SU-DHL-6 (cell line): ENCODE measurements around the gene PRPF18.

Experiments
- H2AFZ ChIP-seq: fragments of 200-600 bp; sonication (generic); 2 replicates; pipeline ENCODE4 v1.6.1; 2014; ENCODE audit warnings: low read depth, mild to moderate bottlenecking, moderate library complexity, mixed read lengths, antibody characterized with exemption, low read length; ENCODE audit not compliant: severe bottlenecking
- H3F3A ChIP-seq: fragments of 200-600 bp; shearing (Covaris generic); 2 replicates; pipeline ENCODE4 v1.6.0; 2016; ENCODE audit warnings: antibody characterized with exemption, mild to moderate bottlenecking; ENCODE audit not compliant: insufficient read depth
- H3K27ac ChIP-seq: fragments of 200-600 bp; sonication (generic); 2 replicates; pipeline ENCODE4 v1.5.1; 2016; ENCODE audit warnings: low read depth, mild to moderate bottlenecking, low read length, moderate library complexity, mixed read lengths
- H3K27me3 ChIP-seq: fragments of 200-600 bp; sonication (generic), shearing (Covaris generic); 2 replicates; pipeline ENCODE4 v1.6.0; 2014; ENCODE audit warnings: mild to moderate bottlenecking, low read length
- H3K36me3 ChIP-seq: fragments of 200-600 bp; sonication (generic); 2 replicates; pipeline ENCODE4 v1.6.1; 2014; ENCODE audit warnings: mild to moderate bottlenecking, low read length, mixed read lengths
- H3K4me2 ChIP-seq: fragments of 300-600, 200-600 bp; shearing (Covaris generic), sonication (generic); 2 replicates; pipeline ENCODE4 v1.6.0; 2014; ENCODE audit warnings: low read length, low read depth, mild to moderate bottlenecking; ENCODE audit not compliant: poor library complexity, severe bottlenecking
- H3K4me3 ChIP-seq: fragments of 200-600 bp; sonication (generic); 2 replicates; pipeline ENCODE4 v1.5.1; 2014; ENCODE audit warnings: antibody characterized with exemption, low read length, mild to moderate bottlenecking, mixed read lengths; ENCODE audit not compliant: insufficient read depth, poor library complexity, severe bottlenecking
- H3K79me2 ChIP-seq: fragments of 200-600 bp; sonication (generic); 2 replicates; pipeline ENCODE4 v1.6.1; 2014; ENCODE audit warnings: mild to moderate bottlenecking, low read length, moderate library complexity; ENCODE audit not compliant: insufficient read depth
- H3K9ac ChIP-seq: fragments of 200-600 bp; sonication (generic); 2 replicates; pipeline ENCODE4 v1.7.0; 2014; ENCODE audit warnings: mild to moderate bottlenecking, low read length
- H3K9me2 ChIP-seq: fragments of 200-600 bp; sonication (generic); replicated peaks from 2 replicates; pipeline ENCODE4 v1.6.1; 2014; ENCODE audit warnings: low read length; ENCODE audit not compliant: insufficient read depth
- H3K9me3 ChIP-seq: fragments of 200-600 bp; sonication (generic); 2 replicates; pipeline ENCODE4 v1.6.1; 2014; ENCODE audit warnings: low read length, mixed read lengths; ENCODE audit not compliant: insufficient read depth
- H4K20me1 ChIP-seq: fragments of 200-600 bp; sonication (generic); 2 replicates; pipeline ENCODE4 v1.6.1; 2014; ENCODE audit warnings: low read depth, mild to moderate bottlenecking, antibody characterized with exemption, low read length, moderate library complexity, mixed read lengths
- EZH2phosphoT487 ChIP-seq: fragments of 200-600 bp; sonication (generic), shearing (Covaris generic); conservative IDR thresholded peaks from 2 replicates; pipeline ENCODE4 v1.6.1; 2018; ENCODE audit warnings: mild to moderate bottlenecking, antibody characterized with exemption, low read length, moderate library complexity, mixed read lengths
- TF ChIP-seq, protein P1 (sequence below): fragments of 200-600 bp; sonication (generic); IDR thresholded peaks from one replicate; pipeline ENCODE4 v1.5.1; 2017; ENCODE audit warnings: antibody characterized with exemption, mild to moderate bottlenecking, low read length, moderate library complexity; ENCODE audit not compliant: insufficient read depth, poor library complexity, severe bottlenecking

The PRPF18 gene

DNA sequence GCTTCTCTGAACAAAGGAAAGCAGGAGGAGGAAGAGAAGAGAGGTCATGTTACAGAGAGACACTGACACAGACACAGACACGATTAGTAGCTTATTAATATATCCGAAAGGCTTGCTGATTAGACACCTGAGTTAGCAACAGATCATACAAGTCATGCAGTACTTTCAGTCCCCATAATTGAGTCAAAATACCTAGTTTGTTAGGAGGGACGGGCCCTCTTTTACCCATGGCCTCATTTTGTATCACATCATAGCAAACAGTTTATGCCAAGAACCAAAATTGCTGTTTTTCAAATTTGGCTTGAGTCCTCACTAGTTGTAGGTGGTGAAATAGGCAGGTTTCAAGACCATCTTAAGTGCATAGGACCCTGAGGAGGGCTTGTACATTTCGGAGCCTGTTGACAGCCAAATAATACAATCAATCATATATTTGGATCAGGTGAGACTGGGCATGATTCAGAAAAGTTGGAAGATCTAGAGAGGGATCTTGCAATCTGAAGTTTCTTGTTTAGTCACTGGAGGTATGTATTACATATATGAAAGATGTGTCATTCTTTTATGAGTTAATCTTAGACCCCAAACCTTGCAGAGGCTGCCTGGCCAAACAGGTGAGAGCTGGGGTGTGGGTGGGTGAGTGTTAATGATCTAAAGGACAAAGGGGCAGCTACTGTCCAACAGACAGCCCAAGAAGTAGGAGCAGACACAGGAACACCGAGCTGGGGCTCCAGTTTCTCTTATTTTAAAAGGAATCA is 65.4 kb downstream of the PRPF18 start:
- Histone ChIP-seq H3K9me3 (no peaks in the 10 kb centered on the region), H3K9me2 (no peaks in the 10 kb centered on the region), H3K27ac (no peak overlapping the region), H3K4me2 (no peak overlapping the region), H3F3A (no peaks in the 10 kb centered on the region), H2AFZ (no peak overlapping the region), H3K79me2 (no peaks in the 10 kb centered on the region), H4K20me1 (no peaks in the 10 kb centered on the region), H3K27me3 (no peaks in the 10 kb centered on the region), H3K9ac (no peak overlapping the region), H3K4me3 (no peak overlapping the region), H3K36me3 (no peaks in the 10 kb centered on the region)
- TF ChIP-seq, protein P1, sequence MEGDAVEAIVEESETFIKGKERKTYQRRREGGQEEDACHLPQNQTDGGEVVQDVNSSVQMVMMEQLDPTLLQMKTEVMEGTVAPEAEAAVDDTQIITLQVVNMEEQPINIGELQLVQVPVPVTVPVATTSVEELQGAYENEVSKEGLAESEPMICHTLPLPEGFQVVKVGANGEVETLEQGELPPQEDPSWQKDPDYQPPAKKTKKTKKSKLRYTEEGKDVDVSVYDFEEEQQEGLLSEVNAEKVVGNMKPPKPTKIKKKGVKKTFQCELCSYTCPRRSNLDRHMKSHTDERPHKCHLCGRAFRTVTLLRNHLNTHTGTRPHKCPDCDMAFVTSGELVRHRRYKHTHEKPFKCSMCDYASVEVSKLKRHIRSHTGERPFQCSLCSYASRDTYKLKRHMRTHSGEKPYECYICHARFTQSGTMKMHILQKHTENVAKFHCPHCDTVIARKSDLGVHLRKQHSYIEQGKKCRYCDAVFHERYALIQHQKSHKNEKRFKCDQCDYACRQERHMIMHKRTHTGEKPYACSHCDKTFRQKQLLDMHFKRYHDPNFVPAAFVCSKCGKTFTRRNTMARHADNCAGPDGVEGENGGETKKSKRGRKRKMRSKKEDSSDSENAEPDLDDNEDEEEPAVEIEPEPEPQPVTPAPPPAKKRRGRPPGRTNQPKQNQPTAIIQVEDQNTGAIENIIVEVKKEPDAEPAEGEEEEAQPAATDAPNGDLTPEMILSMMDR, result no peak
- no peak for TF ChIP-seq EZH2phosphoT487

DNA sequence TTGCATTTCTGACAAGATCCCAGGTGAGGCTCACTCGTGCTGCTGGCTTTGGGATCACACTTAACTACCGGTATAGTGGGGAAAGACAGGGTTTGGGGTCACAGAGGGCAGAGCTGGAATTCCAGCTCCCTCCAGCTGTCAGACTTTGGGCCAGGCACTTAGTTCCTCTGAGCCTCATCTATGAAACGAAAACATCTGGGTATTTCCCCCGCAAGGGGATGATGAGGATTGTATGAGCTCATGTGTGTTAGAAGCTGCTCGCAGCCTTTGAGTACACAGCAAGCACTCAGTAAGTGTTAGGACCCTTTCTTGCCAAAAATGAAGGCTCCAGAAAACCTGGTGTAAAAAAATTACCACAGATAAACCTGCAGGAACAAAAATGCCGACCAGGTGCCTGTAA is 66.1 kb downstream of the PRPF18 start:
- no peaks in the 10 kb centered on the region for H3F3A ChIP-seq
- H3K9ac ChIP-seq, result no peak overlapping the region
- H3K27ac ChIP-seq, result no peak overlapping the region
- H3K4me3 ChIP-seq, result no peak overlapping the region
- H3K27me3 ChIP-seq, result no peaks in the 10 kb centered on the region
- H2AFZ ChIP-seq, result no peak overlapping the region
- H4K20me1 ChIP-seq, result no peaks in the 10 kb centered on the region
- TF ChIP-seq, protein P1, result no peak
- no peak for TF ChIP-seq EZH2phosphoT487
- no peaks in the 10 kb centered on the region for H3K36me3 ChIP-seq
- no peaks in the 10 kb centered on the region for H3K9me2 ChIP-seq
- no peaks in the 10 kb centered on the region for H3K79me2 ChIP-seq
- H3K9me3 ChIP-seq, result no peaks in the 10 kb centered on the region
- no peak overlapping the region for H3K4me2 ChIP-seq

DNA sequence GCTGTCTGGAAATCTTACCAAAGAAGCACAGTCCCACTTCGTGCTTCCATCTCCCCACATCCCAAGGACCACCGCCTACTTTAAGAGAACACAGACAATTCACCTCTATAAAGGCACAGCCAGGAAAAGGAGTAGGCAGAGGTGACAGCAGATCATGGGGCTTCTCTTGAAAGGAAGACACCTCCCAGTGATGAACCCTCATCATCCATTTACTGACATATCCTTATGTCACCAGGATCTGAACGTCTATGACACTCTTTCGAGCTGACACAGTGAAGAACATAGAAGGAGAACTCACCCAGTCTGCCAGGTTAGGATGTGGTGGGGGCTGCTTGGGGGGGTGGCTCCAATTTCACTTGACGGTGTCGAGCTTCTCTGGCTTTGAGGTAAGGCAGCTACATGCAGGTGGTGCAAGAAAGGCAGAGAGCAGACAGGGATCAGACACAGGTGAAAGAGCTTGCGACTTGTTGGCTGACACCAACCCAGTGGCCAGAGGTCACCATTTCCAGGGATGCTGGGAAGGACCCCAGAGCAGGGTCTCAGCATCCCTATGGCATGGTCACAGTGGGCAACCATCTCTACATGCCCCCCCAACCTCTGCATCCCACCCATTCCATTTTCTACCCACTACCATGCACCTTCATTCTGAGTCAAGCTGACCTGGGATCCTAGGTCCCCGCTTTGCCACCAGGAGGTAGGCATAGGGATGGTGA is 67.5 kb downstream of the PRPF18 start:
- no peak overlapping the region for H2AFZ ChIP-seq
- no peaks in the 10 kb centered on the region for H3K36me3 ChIP-seq
- TF ChIP-seq EZH2phosphoT487, result no peak
- TF ChIP-seq, protein P1, result no peak

More for the DNA sequence above, 67.5 kb downstream of the PRPF18 start:
- Histone ChIP-seq H3K9me2 (no peaks in the 10 kb centered on the region), H3K27ac (no peak overlapping the region), H3F3A (no peaks in the 10 kb centered on the region), H3K27me3 (no peaks in the 10 kb centered on the region), H3K4me2 (no peak overlapping the region), H3K79me2 (no peaks in the 10 kb centered on the region), H3K9ac (no peak overlapping the region), H4K20me1 (no peaks in the 10 kb centered on the region), H3K9me3 (no peaks in the 10 kb centered on the region), H3K4me3 (no peak overlapping the region)
